DND-41 (cell line): Measurements from ENCODE around the gene RGL1.

ENCODE experiments used
- CTCF ChIP-seq: IDR thresholded peaks from 2 replicates; pipeline ENCODE4 v1.5.1; 2012; ENCODE audit warnings: borderline replicate concordance, low read length, moderate library complexity, mild to moderate bottlenecking; ENCODE audit not compliant: poor library complexity, severe bottlenecking; ENCODE audit errors: extremely low read depth
- EZH2 ChIP-seq: IDR thresholded peaks from 3 replicates; pipeline ENCODE4 v1.6.1; 2012; ENCODE audit warnings: borderline replicate concordance, low read depth, mild to moderate bottlenecking, moderate library complexity, low read length, inconsistent platforms; ENCODE audit not compliant: severe bottlenecking

- TF ChIP-seq CTCF (no peak), EZH2 (no peak)
Observed at GRCh38 chr1:183934314-183934713, 129.4 kb downstream of the RGL1 start.
